Mesendoderm (in vitro differentiated cells): Measurements from ENCODE around the gene DNAJC9.
A peak's percentile ranks its signal among the peaks of the same experiment; 100 is the strongest.

Source experiments
- DNase-seq: peaks from one replicate; pipeline ENCODE4 v3.0.0; 2013
- H2AK5ac ChIP-seq: 2 replicates; pipeline ENCODE4 v1.6.1; 2013; ENCODE audit warnings: low read length, inconsistent platforms
- H2BK120ac ChIP-seq: 2 replicates; pipeline ENCODE4 v1.6.1; 2013; ENCODE audit warnings: low read depth, mild to moderate bottlenecking, low read length, moderate library complexity, mixed read lengths
- H2BK15ac ChIP-seq: replicated peaks from 2 replicates; pipeline ENCODE4 v1.6.1; 2013; ENCODE audit warnings: low read depth, mild to moderate bottlenecking, moderate library complexity
- H2BK5ac ChIP-seq: 2 replicates; pipeline ENCODE4 v1.6.1; 2013; ENCODE audit warnings: low read length, inconsistent platforms
- H3K18ac ChIP-seq: 2 replicates; pipeline ENCODE4 v1.6.1; 2013; ENCODE audit warnings: mild to moderate bottlenecking, low read length, mixed read lengths
- H3K23ac ChIP-seq: one replicate; pipeline ENCODE4 v1.6.1; 2013; ENCODE audit warnings: low read length
- H3K27ac ChIP-seq: 2 replicates; pipeline ENCODE4 v1.5.1; 2013; ENCODE audit warnings: low read depth, mild to moderate bottlenecking, inconsistent platforms, low read length, moderate library complexity
- H3K27me3 ChIP-seq: 2 replicates; pipeline ENCODE4 v1.6.1; 2013; ENCODE audit warnings: low read length, control low read depth, mild to moderate bottlenecking, inconsistent platforms; ENCODE audit not compliant: insufficient read depth, poor library complexity
- H3K36me3 ChIP-seq: 2 replicates; pipeline ENCODE4 v1.6.1; 2013; ENCODE audit warnings: low read length, inconsistent platforms; ENCODE audit not compliant: control insufficient read depth, insufficient read depth
- H3K4ac ChIP-seq: one replicate; pipeline ENCODE4 v1.6.1; 2013; ENCODE audit warnings: low read depth, mild to moderate bottlenecking, low read length, moderate library complexity
- H3K4me1 ChIP-seq: 2 replicates; pipeline ENCODE4 v1.6.1; 2013; ENCODE audit warnings: low read depth, low read length, inconsistent platforms; ENCODE audit not compliant: control insufficient read depth
- H3K4me2 ChIP-seq: 2 replicates; pipeline ENCODE4 v1.6.1; 2013; ENCODE audit warnings: low read length
- H3K4me3 ChIP-seq: 2 replicates; pipeline ENCODE4 v1.5.1; 2013; ENCODE audit warnings: mild to moderate bottlenecking, low read length
- H3K56ac ChIP-seq: one replicate; pipeline ENCODE4 v1.6.1; 2013; ENCODE audit warnings: low read length
- H3K79me1 ChIP-seq: 2 replicates; pipeline ENCODE4 v1.6.1; 2013; ENCODE audit warnings: low read length, inconsistent platforms
- H3K79me2 ChIP-seq: 2 replicates; pipeline ENCODE4 v1.6.1; 2013; ENCODE audit warnings: mild to moderate bottlenecking, low read length; ENCODE audit not compliant: control insufficient read depth, insufficient read depth
- H3K9ac ChIP-seq: 2 replicates; pipeline ENCODE4 v1.6.1; 2013; ENCODE audit warnings: low read length, inconsistent platforms
- H4K5ac ChIP-seq: one replicate; pipeline ENCODE4 v1.6.1; 2013; ENCODE audit warnings: low read length
- H4K8ac ChIP-seq: one replicate; pipeline ENCODE4 v1.6.1; 2013; ENCODE audit warnings: low read depth, mild to moderate bottlenecking, control low read depth, low read length, moderate library complexity
- WGBS: extraction: QIAGEN DNeasy Blood & Tissue Kit; methylation state at CpG from one replicate; pipeline ENCODE4 v1.1.7; 2013; ENCODE audit warnings: low lambda C conversion rate, missing lambda C conversion rate; ENCODE audit not compliant: insufficient coverage; ENCODE audit errors: extremely low coverage; 5-methylcytosine and 5-hydroxymethylcytosine counted together

DNAJC9 gene

GRCh38 chr10:73234695-73235094 is 12.4 kb downstream of the DNAJC9 start:
- WGBS: no CpG with 5 or more reads among the region's 7 CpGs

GRCh38 chr10:73233883-73234282 is 13.2 kb downstream of the DNAJC9 start:
- H3K36me3 ChIP-seq: no peaks in the 10 kb centered on the region

More at GRCh38 chr10:73234695-73235094, 12.4 kb downstream of the DNAJC9 start:
- H3K36me3 ChIP-seq: no peaks in the 10 kb centered on the region
- H3K4me1 ChIP-seq: no peaks in the 10 kb centered on the region
- H2BK120ac ChIP-seq: no peak overlapping the region
- no peak overlapping the region for H3K4me3 ChIP-seq
- no peak for DNase-seq
- H3K56ac ChIP-seq: no peak overlapping the region
- H3K4me2 ChIP-seq: no peak overlapping the region
- H3K9ac ChIP-seq: no peak overlapping the region
- H2BK15ac ChIP-seq: no peak overlapping the region
- no peaks in the 10 kb centered on the region for H3K27me3 ChIP-seq
- H3K4ac ChIP-seq: no peak overlapping the region
- H4K8ac ChIP-seq: no peak overlapping the region
- H3K79me1 ChIP-seq: peaks cover 2% of the 10 kb centered on the region
- no peak overlapping the region for H4K5ac ChIP-seq
- no peak overlapping the region for H3K23ac ChIP-seq
- H3K27ac ChIP-seq: no peak overlapping the region
- H3K18ac ChIP-seq: no peak overlapping the region
- no peak overlapping the region for H2BK5ac ChIP-seq
- no peak overlapping the region for H2AK5ac ChIP-seq
- no peaks in the 10 kb centered on the region for H3K79me2 ChIP-seq

GRCh38 chr10:73232887-73233286 is 14.2 kb downstream of the DNAJC9 start:
- Histone ChIP-seq H3K36me3 (no peaks in the 10 kb centered on the region), H3K27ac (no peak overlapping the region)
- peak; percentile 27 for DNase-seq

More at GRCh38 chr10:73233883-73234282, 13.2 kb downstream of the DNAJC9 start:
- Histone ChIP-seq H3K4me2 (no peak overlapping the region), H3K4ac (no peak overlapping the region), H2AK5ac (no peak overlapping the region), H3K56ac (no peak overlapping the region), H3K27ac (no peak overlapping the region), H3K79me2 (no peaks in the 10 kb centered on the region), H3K9ac (no peak overlapping the region), H3K27me3 (no peaks in the 10 kb centered on the region), H3K4me3 (no peak overlapping the region), H2BK15ac (no peak overlapping the region), H3K18ac (no peak overlapping the region), H4K5ac (no peak overlapping the region), H4K8ac (no peak overlapping the region), H2BK120ac (no peak overlapping the region), H3K23ac (no peak overlapping the region), H3K4me1 (no peaks in the 10 kb centered on the region), H2BK5ac (no peak overlapping the region), H3K79me1 (peaks cover 2% of the 10 kb centered on the region)
- no peak for DNase-seq
- no CpG with 5 or more reads among the region's 2 CpGs for WGBS

GRCh38 chr10:73229567-73229966 is 17.5 kb downstream of the DNAJC9 start:
- DNase-seq: no peak
- Histone ChIP-seq H3K4me2 (no peak overlapping the region), H3K9ac (no peak overlapping the region), H3K79me2 (no peaks in the 10 kb centered on the region), H3K18ac (no peak overlapping the region), H2BK120ac (no peak overlapping the region), H3K36me3 (no peaks in the 10 kb centered on the region), H3K23ac (no peak overlapping the region), H4K8ac (no peak overlapping the region), H2BK5ac (no peak overlapping the region), H3K56ac (no peak overlapping the region), H3K27ac (no peak overlapping the region), H3K4ac (no peak overlapping the region), H4K5ac (no peak overlapping the region), H3K4me1 (no peaks in the 10 kb centered on the region), H2AK5ac (no peak overlapping the region), H3K27me3 (no peaks in the 10 kb centered on the region), H2BK15ac (no peak overlapping the region), H3K4me3 (no peak overlapping the region), H3K79me1 (no peaks in the 10 kb centered on the region)
- no CpG with 5 or more reads among the region's 6 CpGs for WGBS

More at GRCh38 chr10:73232887-73233286, 14.2 kb downstream of the DNAJC9 start:
- Histone ChIP-seq H3K4me3 (no peak overlapping the region), H2BK15ac (no peak overlapping the region), H3K79me1 (no peaks in the 10 kb centered on the region), H4K8ac (no peak overlapping the region), H4K5ac (no peak overlapping the region), H2BK5ac (no peak overlapping the region), H3K23ac (no peak overlapping the region), H3K4me2 (no peak overlapping the region), H2AK5ac (no peak overlapping the region), H3K4me1 (no peaks in the 10 kb centered on the region), H3K79me2 (no peaks in the 10 kb centered on the region), H2BK120ac (no peak overlapping the region), H3K4ac (no peak overlapping the region), H3K9ac (no peak overlapping the region), H3K56ac (no peak overlapping the region), H3K18ac (no peak overlapping the region), H3K27me3 (no peaks in the 10 kb centered on the region)
- no CpG with 5 or more reads among the region's 8 CpGs for WGBS

GRCh38 chr10:73228247-73228646 is 18.8 kb downstream of the DNAJC9 start:
- Histone ChIP-seq H3K27me3 (no peaks in the 10 kb centered on the region), H2AK5ac (no peak overlapping the region), H2BK120ac (no peak overlapping the region), H3K18ac (no peak overlapping the region), H3K23ac (no peak overlapping the region), H3K56ac (no peak overlapping the region), H3K4me1 (no peaks in the 10 kb centered on the region), H3K36me3 (no peaks in the 10 kb centered on the region), H3K4ac (no peak overlapping the region), H3K79me1 (no peaks in the 10 kb centered on the region), H3K4me2 (no peak overlapping the region), H3K4me3 (no peak overlapping the region), H3K27ac (no peak overlapping the region), H2BK5ac (no peak overlapping the region), H4K5ac (no peak overlapping the region), H2BK15ac (no peak overlapping the region), H3K9ac (no peak overlapping the region), H4K8ac (no peak overlapping the region), H3K79me2 (no peaks in the 10 kb centered on the region)
- no peak for DNase-seq
- WGBS: no CpG with 5 or more reads among the region's 3 CpGs

- H2AK5ac ChIP-seq: no peak overlapping the region
- no peak overlapping the region for H2BK120ac ChIP-seq
- H3K9ac ChIP-seq: no peak overlapping the region
Measured at GRCh38 chr10:73226663-73227062, 20.4 kb downstream of the DNAJC9 start.

More at GRCh38 chr10:73226663-73227062, 20.4 kb downstream of the DNAJC9 start:
- H3K4me3 ChIP-seq: no peak overlapping the region
- H3K4me2 ChIP-seq: no peak overlapping the region
- no peaks in the 10 kb centered on the region for H3K79me2 ChIP-seq
- no peak for DNase-seq
- no peak overlapping the region for H3K27ac ChIP-seq
- H2BK5ac ChIP-seq: no peak overlapping the region
- H3K4ac ChIP-seq: no peak overlapping the region
- no peak overlapping the region for H3K56ac ChIP-seq
- no peak overlapping the region for H3K18ac ChIP-seq
- H3K36me3 ChIP-seq: no peaks in the 10 kb centered on the region
- no peak overlapping the region for H4K5ac ChIP-seq
- no peaks in the 10 kb centered on the region for H3K79me1 ChIP-seq
- no peak overlapping the region for H3K23ac ChIP-seq
- H3K27me3 ChIP-seq: no peaks in the 10 kb centered on the region
- no peak overlapping the region for H4K8ac ChIP-seq
- no peaks in the 10 kb centered on the region for H3K4me1 ChIP-seq
- no peak overlapping the region for H2BK15ac ChIP-seq
